Measurements from ENCODE around the gene KLHL40.

The KLHL40 gene

GRCh38 chr3:42665050-42665878, 20.1 kb upstream of the KLHL40 start:
- Histone ChIP-seq H2BK15ac (ENCODE audit: low read length) (no peak overlapping the region), H2AK5ac (ENCODE audit: low read depth, low read length) (no peak overlapping the region), H3K14ac (ENCODE audit: low read length) (peak overlapping the region; percentile 91), H3K4ac (ENCODE audit: low read length) (peak overlapping the region; percentile 94), H3K4me1 (ENCODE audit: control insufficient read depth in 2 of 2, insufficient read depth in 1 of 2, low read depth in 1 of 2, low read length in 2 of 2) (peaks cover 0 to 16% of the 10 kb centered on the region in 2 donors), H3K36me3 (replicated peaks in 1 of 2; ENCODE audit: control insufficient read depth in 2 of 2, insufficient read depth in 2 of 2, low read length in 2 of 2) (peaks cover 0 to 4% of the 10 kb centered on the region in 2 donors), H3K79me1 (ENCODE audit: low read depth, low read length) (no peaks in the 10 kb centered on the region), H3K27ac (replicated peaks; ENCODE audit: low read length) (no peak overlapping the region), H4K91ac (ENCODE audit: low read depth, low read length, poor library complexity) (no peak overlapping the region), H2BK5ac (ENCODE audit: low read length) (peak overlapping the region; percentile 4), H3K4me3 (ENCODE audit: low read length in 2 of 2) (no peak overlapping the region), H3K27me3 (ENCODE audit: control insufficient read depth in 3 of 3, insufficient read depth in 3 of 3, low read depth in 1 of 3, low read length in 3 of 3) (no peaks in the 10 kb centered on the region), H2AFZ (ENCODE audit: low read length) (no peak overlapping the region), H3K23ac (ENCODE audit: low read depth, low read length, poor library complexity) (peak overlapping the region; percentile 70), H3K18ac (ENCODE audit: low read length) (peak overlapping the region; percentile 29), H3K4me2 (ENCODE audit: insufficient read depth, low read length, poor library complexity, severe bottlenecking) (no peak overlapping the region), H2BK12ac (ENCODE audit: low read length) (no peak overlapping the region), H2BK120ac (ENCODE audit: low read depth, low read length) (peak overlapping the region; percentile 55), H3K9me3 (replicated peaks in 1 of 2; ENCODE audit: control insufficient read depth in 2 of 2, insufficient read depth in 1 of 2, low read depth in 1 of 2, low read length in 2 of 2) (peaks cover 0 to 4% of the 10 kb centered on the region in 2 donors), H4K8ac (ENCODE audit: low read depth, low read length) (no peak overlapping the region), H3K9ac (ENCODE audit: low read depth, low read length, poor library complexity) (no peak overlapping the region)
- WGBS, 2 donors (ENCODE audit: extremely low coverage in 2 of 2, insufficient read length in 2 of 2, insufficient replicate concordance in 1 of 2): no CpG with 5 or more reads among the region's 15 CpGs
- no peak for DNase-seq (ENCODE audit: low spot score)

GRCh38 chr3:42666022-42666421, 19.3 kb upstream of the KLHL40 start:
- no peak overlapping the region for H2BK12ac ChIP-seq (ENCODE audit: low read length)
- no peak overlapping the region for H3K4me3 ChIP-seq (ENCODE audit: low read length in 2 of 2)
- H3K23ac ChIP-seq (ENCODE audit: low read depth, low read length, poor library complexity): no peak overlapping the region
- no peak overlapping the region for H3K27ac ChIP-seq (replicated peaks; ENCODE audit: low read length)
- H3K36me3 ChIP-seq (replicated peaks in 1 of 2; ENCODE audit: control insufficient read depth in 2 of 2, insufficient read depth in 2 of 2, low read length in 2 of 2): peaks cover 0 to 4% of the 10 kb centered on the region in 2 donors
- H2BK5ac ChIP-seq (ENCODE audit: low read length): no peak overlapping the region
- peaks cover 0 to 7% of the 10 kb centered on the region in 2 donors for H3K9me3 ChIP-seq (replicated peaks in 1 of 2; ENCODE audit: control insufficient read depth in 2 of 2, insufficient read depth in 1 of 2, low read depth in 1 of 2, low read length in 2 of 2)
- DNase-seq (ENCODE audit: low spot score): no peak
- WGBS, 2 donors (ENCODE audit: extremely low coverage in 2 of 2, insufficient read length in 2 of 2, insufficient replicate concordance in 1 of 2): no CpG with 5 or more reads among the region's 8 CpGs
- no peak overlapping the region for H3K14ac ChIP-seq (ENCODE audit: low read length)
- H4K91ac ChIP-seq (ENCODE audit: low read depth, low read length, poor library complexity): no peak overlapping the region
- peak overlapping the region; percentile 55 for H2BK120ac ChIP-seq (ENCODE audit: low read depth, low read length)
- no peaks in the 10 kb centered on the region for H3K27me3 ChIP-seq (ENCODE audit: control insufficient read depth in 3 of 3, insufficient read depth in 3 of 3, low read depth in 1 of 3, low read length in 3 of 3)
- no peak overlapping the region for H2AK5ac ChIP-seq (ENCODE audit: low read depth, low read length)
- no peak overlapping the region for H3K4me2 ChIP-seq (ENCODE audit: insufficient read depth, low read length, poor library complexity, severe bottlenecking)
- H3K4me1 ChIP-seq (ENCODE audit: control insufficient read depth in 2 of 2, insufficient read depth in 1 of 2, low read depth in 1 of 2, low read length in 2 of 2): peaks cover 0 to 16% of the 10 kb centered on the region in 2 donors
- H3K4ac ChIP-seq (ENCODE audit: low read length): no peak overlapping the region
- no peak overlapping the region for H2AFZ ChIP-seq (ENCODE audit: low read length)
- no peaks in the 10 kb centered on the region for H3K79me1 ChIP-seq (ENCODE audit: low read depth, low read length)
- no peak overlapping the region for H3K18ac ChIP-seq (ENCODE audit: low read length)
- H3K9ac ChIP-seq (ENCODE audit: low read depth, low read length, poor library complexity): no peak overlapping the region
- no peak overlapping the region for H2BK15ac ChIP-seq (ENCODE audit: low read length)
- no peak overlapping the region for H4K8ac ChIP-seq (ENCODE audit: low read depth, low read length)

GRCh38 chr3:42666577-42666998, 18.7 kb upstream of the KLHL40 start:
- no peaks in the 10 kb centered on the region for H3K36me3 ChIP-seq (replicated peaks in 1 of 2; ENCODE audit: control insufficient read depth in 2 of 2, insufficient read depth in 2 of 2, low read length in 2 of 2)
- H3K4ac ChIP-seq (ENCODE audit: low read length): no peak overlapping the region
- H4K8ac ChIP-seq (ENCODE audit: low read depth, low read length): no peak overlapping the region
- H2BK12ac ChIP-seq (ENCODE audit: low read length): no peak overlapping the region
- H2BK120ac ChIP-seq (ENCODE audit: low read depth, low read length): no peak overlapping the region
- no peak overlapping the region for H2AK5ac ChIP-seq (ENCODE audit: low read depth, low read length)
- no peak overlapping the region for H3K27ac ChIP-seq (replicated peaks; ENCODE audit: low read length)
- H2BK15ac ChIP-seq (ENCODE audit: low read length): no peak overlapping the region
- H2BK5ac ChIP-seq (ENCODE audit: low read length): no peak overlapping the region
- H3K23ac ChIP-seq (ENCODE audit: low read depth, low read length, poor library complexity): no peak overlapping the region
- peaks cover 0 to 7% of the 10 kb centered on the region in 2 donors for H3K9me3 ChIP-seq (replicated peaks in 1 of 2; ENCODE audit: control insufficient read depth in 2 of 2, insufficient read depth in 1 of 2, low read depth in 1 of 2, low read length in 2 of 2)
- no peak overlapping the region for H3K4me2 ChIP-seq (ENCODE audit: insufficient read depth, low read length, poor library complexity, severe bottlenecking)
- no peak overlapping the region for H3K14ac ChIP-seq (ENCODE audit: low read length)
- no peak overlapping the region for H3K4me3 ChIP-seq (ENCODE audit: low read length in 2 of 2)
- no peak overlapping the region for H4K91ac ChIP-seq (ENCODE audit: low read depth, low read length, poor library complexity)
- peak overlapping the region; percentile 27 for H3K18ac ChIP-seq (ENCODE audit: low read length)
- WGBS, 2 donors (ENCODE audit: extremely low coverage in 2 of 2, insufficient read length in 2 of 2, insufficient replicate concordance in 1 of 2): no CpG with 5 or more reads among the region's 4 CpGs
- no peaks in the 10 kb centered on the region for H3K79me1 ChIP-seq (ENCODE audit: low read depth, low read length)
- H2AFZ ChIP-seq (ENCODE audit: low read length): no peak overlapping the region
- no peak for DNase-seq (ENCODE audit: low spot score)
- peaks cover 0 to 16% of the 10 kb centered on the region in 2 donors for H3K4me1 ChIP-seq (ENCODE audit: control insufficient read depth in 2 of 2, insufficient read depth in 1 of 2, low read depth in 1 of 2, low read length in 2 of 2)
- no peak overlapping the region for H3K9ac ChIP-seq (ENCODE audit: low read depth, low read length, poor library complexity)
- no peaks in the 10 kb centered on the region for H3K27me3 ChIP-seq (ENCODE audit: control insufficient read depth in 3 of 3, insufficient read depth in 3 of 3, low read depth in 1 of 3, low read length in 3 of 3)

- H3K4ac ChIP-seq (ENCODE audit: low read length): no peak overlapping the region
- H3K18ac ChIP-seq (ENCODE audit: low read length): no peak overlapping the region
- H3K14ac ChIP-seq (ENCODE audit: low read length): no peak overlapping the region
- H3K27me3 ChIP-seq (ENCODE audit: control insufficient read depth in 3 of 3, insufficient read depth in 3 of 3, low read depth in 1 of 3, low read length in 3 of 3): no peaks in the 10 kb centered on the region
- no peak overlapping the region for H3K27ac ChIP-seq (replicated peaks; ENCODE audit: low read length)
- H2BK120ac ChIP-seq (ENCODE audit: low read depth, low read length): no peak overlapping the region
- H4K91ac ChIP-seq (ENCODE audit: low read depth, low read length, poor library complexity): no peak overlapping the region
- WGBS, 2 donors (ENCODE audit: extremely low coverage in 2 of 2, insufficient read length in 2 of 2, insufficient replicate concordance in 1 of 2): no CpG with 5 or more reads among the region's 7 CpGs
- no peak overlapping the region for H2BK12ac ChIP-seq (ENCODE audit: low read length)
- H3K36me3 ChIP-seq (replicated peaks in 1 of 2; ENCODE audit: control insufficient read depth in 2 of 2, insufficient read depth in 2 of 2, low read length in 2 of 2): no peaks in the 10 kb centered on the region
- H2BK15ac ChIP-seq (ENCODE audit: low read length): no peak overlapping the region
- H2BK5ac ChIP-seq (ENCODE audit: low read length): no peak overlapping the region
- H4K8ac ChIP-seq (ENCODE audit: low read depth, low read length): no peak overlapping the region
- no peak overlapping the region for H3K4me2 ChIP-seq (ENCODE audit: insufficient read depth, low read length, poor library complexity, severe bottlenecking)
- peak overlapping the region; percentile 33 for H3K9ac ChIP-seq (ENCODE audit: low read depth, low read length, poor library complexity)
- no peak overlapping the region for H2AFZ ChIP-seq (ENCODE audit: low read length)
- peaks cover 0 to 7% of the 10 kb centered on the region in 2 donors for H3K9me3 ChIP-seq (replicated peaks in 1 of 2; ENCODE audit: control insufficient read depth in 2 of 2, insufficient read depth in 1 of 2, low read depth in 1 of 2, low read length in 2 of 2)
- H2AK5ac ChIP-seq (ENCODE audit: low read depth, low read length): peak overlapping the region; percentile 29
- peak overlapping the region; percentile 69 for H3K23ac ChIP-seq (ENCODE audit: low read depth, low read length, poor library complexity)
- H3K4me1 ChIP-seq (ENCODE audit: control insufficient read depth in 2 of 2, insufficient read depth in 1 of 2, low read depth in 1 of 2, low read length in 2 of 2): peaks cover 0 to 16% of the 10 kb centered on the region in 2 donors
- no peak for DNase-seq (ENCODE audit: low spot score)
- H3K4me3 ChIP-seq (ENCODE audit: low read length in 2 of 2): no peak overlapping the region
- no peaks in the 10 kb centered on the region for H3K79me1 ChIP-seq (ENCODE audit: low read depth, low read length)
Measured at GRCh38 chr3:42667096-42667522, 18.2 kb upstream of the KLHL40 start.

Measured in neuronal stem cell (in vitro differentiated cells).